Daoy (cell line): ENCODE results near the gene ARHGAP42. TPM values are rescaled to one million over a fixed set of nuclear protein-coding genes. Genes with fewer than 3 reads are reported as not detected.

ENCODE experiments used
- DNase-seq: peaks from one replicate; pipeline ENCODE4 v3.0.0-alpha.2; 2015; ENCODE audit warnings: low read depth
- total RNA-seq: library from RNA; depleted of rRNA; stranded (reverse); fragments of >200 nt; shearing (Covaris generic); gene quantifications from 2 replicates; pipeline ENCODE4 v1.2.3, GENCODE V29; 2014

The ARHGAP42 gene
- total RNA-seq, 1 experiment from 2014 or later, result 6.7 TPM

DNA sequence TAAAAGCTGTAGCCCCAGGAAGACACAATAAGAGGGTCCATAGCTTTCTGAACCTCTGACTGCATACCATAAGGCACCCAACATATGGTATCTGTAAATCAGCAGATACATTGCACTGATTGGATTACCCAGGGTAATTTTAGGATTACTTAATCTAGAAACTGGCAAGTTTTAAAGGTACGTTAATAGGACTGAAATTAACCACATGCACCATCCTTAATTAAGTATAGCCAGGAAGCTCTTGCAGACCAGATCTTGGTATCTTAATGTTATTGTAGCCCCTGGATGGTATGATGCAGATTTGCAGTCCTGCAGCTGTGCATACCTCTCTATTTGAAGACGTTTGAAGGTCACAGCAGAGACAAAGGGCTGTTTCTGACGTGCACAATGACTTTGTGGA, 72.8 kb downstream of the ARHGAP42 start:
- DNase-seq, result no peak

DNA sequence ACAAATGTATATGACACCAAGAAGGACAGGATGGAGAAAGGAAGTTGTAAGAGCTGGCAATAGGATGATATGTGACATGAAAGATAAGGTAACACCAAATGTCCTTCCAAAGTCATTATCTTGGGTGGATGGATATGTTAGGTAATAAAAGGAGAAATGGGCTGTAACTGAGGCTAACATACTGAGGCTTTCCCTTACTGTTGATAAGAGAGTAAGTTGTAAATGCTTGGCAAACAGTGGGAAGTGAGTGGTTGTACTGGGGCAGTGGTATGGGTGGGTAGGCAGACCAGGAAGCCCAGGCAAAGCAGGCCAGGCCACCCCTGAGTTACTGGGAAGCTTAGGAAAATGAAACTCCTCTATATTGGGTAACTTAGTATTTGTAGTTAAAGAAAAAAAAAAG, 73.7 kb downstream of the ARHGAP42 start:
- DNase-seq, result no peak

DNA sequence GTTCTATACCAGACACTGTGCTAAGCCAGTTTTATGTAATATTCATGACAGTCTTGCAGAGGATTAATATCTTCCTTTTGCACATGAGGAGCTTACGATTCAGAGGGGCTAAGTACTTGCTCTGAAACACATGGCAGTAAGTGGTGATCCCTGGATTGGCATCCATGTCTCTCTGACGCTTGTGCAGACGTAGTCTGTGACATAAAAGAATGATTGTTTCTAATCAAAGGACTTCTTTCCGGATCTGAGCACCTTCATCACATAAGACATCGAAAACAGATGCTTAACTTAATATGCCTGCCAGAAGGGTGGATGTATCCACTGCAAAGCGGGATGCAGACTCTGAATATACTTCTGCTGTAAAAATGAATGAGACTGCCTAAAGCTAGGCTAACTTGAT, 74.8 kb downstream of the ARHGAP42 start:
- DNase-seq, result no peak

DNA sequence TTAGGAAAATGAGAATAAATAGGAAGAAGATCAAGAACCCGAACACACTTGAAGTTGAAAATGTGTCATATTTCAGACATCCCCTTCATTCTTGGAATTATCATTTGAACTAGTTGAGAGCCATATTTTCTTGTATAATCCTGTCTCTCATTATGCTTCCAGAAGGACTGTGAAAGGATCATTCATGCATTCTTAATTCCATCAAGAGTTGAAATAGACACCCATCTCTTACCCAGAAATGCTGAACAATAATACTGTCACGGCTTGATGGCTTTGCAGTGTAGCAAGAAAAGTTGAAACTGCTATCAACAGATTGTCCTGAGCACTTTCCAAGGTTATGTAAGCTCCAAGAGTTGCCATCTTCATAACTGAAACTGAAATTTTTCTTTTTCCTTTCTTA, 79.7 kb downstream of the ARHGAP42 start:
- DNase-seq, result no peak

DNA sequence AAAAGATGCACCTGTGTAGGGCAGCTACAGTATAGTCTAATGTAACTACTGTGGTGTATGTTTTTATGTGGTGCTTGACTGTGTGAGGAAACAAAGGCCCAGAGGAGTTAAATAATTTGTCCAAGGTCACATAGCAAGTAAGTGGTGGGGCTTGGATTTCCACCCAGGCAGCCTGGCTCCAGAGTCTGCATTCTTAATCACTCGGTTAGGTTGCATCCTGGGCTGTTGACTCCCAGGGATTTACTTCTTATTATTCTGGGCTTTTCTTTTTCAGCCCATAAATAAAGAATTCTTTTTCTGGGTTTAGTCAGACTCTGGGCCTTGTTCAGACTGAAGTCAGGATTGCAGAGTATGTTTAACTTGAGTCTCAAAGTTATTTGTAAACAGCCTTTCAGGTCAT, 82.1 kb downstream of the ARHGAP42 start:
- DNase-seq, result no peak

DNA sequence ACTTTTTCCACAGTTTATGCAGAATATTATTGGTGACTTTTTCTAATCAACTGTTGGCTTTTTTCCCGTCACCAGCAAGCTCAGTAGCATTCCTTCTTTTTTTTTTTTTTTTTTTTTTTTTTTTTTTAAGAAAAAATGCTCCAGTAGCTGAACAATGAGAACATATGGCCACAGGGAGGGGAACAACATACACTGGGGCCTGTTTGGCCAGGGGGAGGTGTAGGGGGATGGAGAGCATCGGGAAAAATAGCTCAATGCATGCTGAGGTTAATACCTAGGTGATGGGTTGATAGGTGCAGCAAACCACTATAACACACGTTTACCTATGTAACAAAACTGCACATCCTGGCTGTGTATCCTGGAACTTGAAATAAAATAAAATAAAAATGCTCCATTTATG, 82.5 kb downstream of the ARHGAP42 start:
- DNase-seq, result no peak

DNA sequence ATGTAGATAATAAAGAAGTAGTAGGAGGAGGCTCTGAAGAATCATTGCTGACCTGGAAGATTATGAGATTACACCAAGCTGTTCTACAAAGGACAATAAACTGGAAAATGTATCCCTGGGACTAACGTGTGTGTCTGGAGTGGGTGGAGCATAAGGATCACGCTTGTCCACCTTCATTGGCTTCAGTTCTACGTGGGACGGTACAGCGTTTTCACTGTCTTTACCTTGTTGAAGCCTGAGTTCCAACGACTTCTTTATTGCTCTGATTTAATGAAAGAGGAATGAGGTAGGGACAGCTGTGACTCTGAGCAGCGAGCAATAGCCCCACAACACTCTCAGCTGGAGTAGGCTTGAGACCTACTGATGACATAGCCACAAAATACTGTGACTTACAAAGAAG, 87.0 kb downstream of the ARHGAP42 start:
- no peak for DNase-seq

DNA sequence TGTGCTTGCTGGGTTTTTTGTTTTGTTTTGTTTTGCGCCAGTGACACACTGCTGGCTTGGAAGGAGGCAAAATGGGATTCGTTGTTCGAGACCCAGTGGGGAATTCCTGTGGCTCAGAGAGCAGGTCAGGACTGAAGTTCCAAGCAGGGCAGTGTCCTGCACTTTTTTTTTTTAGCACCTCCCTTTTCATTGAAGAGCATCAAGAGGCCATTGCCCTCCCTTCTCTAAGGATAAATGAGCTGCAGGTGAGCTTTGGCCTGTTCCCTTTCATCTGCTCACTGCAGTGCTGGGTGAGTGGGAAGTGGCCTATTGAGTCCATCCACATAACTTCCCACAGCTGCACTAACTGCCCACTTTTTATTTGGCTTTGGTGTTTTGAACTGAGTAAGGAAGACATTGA, 87.8 kb downstream of the ARHGAP42 start:
- DNase-seq, result peak; percentile 7

DNA sequence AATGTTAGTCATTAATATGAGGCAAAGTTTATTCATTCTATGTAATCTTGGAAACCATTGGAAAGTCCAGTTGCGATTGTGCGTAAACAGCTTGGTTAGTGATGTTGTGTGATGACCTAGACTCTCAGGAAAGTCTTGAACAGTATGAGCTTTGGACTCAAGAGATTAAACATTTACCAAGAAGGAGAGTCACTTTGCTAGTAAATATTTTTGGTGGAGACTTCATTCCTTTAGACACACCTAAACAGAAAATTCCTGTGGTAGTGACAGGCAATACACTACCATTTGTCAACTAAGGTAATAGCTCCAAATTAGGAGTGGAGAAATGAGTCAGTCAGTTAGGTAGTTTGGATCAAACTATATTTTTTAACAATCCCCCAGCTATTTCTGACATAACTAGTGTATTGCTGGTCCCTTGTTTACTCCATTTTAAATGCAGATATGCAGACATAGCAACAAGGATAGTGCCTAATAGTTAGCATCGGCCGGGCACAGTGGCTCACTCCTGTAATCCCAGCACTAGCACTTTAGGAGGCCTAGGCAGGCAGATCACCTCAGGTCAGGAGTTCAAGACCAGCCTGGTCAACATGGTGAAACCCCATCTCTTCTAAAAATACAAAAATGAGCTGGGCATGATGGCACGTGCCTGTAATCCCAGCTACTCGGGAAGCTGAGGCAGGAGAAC, 89.3 kb downstream of the ARHGAP42 start:
- DNase-seq, result peak; percentile 43

DNA sequence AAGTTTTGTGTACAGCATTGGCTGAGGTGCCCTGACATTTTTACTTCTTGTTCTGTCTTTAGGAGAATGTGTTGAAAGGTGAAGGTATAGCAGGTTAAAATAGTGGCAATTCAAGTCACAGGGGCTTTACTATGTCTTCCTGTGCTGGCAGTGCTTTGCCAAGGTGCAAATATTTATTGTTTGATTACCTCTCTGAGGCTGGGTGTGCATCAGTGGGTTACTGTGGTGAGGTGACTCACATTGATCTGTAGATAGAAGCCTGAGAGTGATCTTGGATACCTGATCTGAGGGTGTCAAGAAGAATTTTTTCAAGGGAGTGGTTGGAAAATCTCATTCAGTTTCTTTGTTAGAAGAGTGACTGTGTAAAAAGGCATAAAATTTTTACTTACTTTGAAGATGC, 90.0 kb downstream of the ARHGAP42 start:
- DNase-seq, result peak; percentile 46

DNA sequence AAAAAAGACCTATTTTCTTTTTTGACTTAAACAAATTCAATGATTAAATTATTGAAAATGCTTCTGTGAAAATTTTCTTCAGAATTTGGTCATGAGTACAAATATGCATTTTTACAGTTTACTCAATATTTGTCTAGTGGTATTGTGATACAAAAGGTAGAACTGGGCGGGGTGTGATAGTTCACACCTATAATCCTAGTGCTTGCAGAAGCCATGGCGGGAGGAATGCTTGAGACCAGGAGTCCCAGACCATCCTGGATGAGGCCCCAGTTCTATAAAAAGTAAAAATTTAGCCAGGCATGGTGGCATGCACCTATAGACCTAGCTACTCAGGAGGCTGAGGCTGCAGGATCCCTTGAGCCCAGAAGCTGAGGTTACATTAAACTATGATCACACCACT, 90.6 kb downstream of the ARHGAP42 start:
- DNase-seq, result no peak

DNA sequence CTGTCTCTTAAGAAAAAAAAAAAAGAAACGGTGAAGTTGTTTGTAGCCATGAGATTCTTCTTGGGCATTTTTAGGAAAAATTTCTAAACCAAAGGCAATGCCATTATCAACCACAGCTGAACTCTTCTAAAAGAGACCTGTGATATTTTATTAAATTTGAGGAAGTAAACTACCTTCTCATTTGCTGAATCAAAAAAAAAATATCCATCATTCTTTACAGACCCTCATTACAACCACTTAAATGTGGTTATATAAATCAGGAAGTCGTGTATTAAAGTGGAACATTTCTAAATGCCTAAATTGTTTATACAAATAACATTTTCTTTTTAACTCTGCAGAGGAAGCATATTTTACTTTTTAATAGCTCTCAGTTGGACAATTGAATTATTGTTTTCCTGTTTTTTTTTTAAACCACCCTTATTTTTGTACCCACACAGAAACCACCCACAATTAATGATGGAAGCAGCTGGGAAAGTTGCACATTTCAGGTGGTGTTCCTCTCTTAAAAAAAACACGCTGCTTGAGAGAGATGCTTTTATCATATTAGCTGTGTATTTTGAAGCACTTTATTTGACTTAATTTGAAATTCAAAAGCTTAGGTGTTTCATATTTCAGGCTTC, 91.2 kb downstream of the ARHGAP42 start:
- DNase-seq, result no peak

DNA sequence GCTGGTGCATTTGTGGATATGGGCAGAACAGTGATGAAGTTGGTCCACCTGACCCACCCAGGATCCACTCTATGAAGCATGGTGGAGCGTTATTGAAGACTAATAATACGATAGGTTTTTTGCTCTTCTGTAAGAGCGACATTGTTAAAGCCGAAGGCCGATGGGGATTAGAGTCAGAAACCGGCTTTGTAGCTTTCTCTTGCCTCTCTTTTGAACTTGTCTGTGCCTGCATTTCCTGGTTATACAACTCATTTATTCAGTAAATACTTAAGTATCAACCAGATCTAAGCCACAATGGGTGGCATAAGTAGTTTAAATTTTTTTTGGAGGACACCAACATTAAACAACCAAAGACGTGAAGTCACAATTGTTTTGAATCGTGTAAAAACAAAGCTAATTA, 93.4 kb downstream of the ARHGAP42 start:
- DNase-seq, result no peak

DNA sequence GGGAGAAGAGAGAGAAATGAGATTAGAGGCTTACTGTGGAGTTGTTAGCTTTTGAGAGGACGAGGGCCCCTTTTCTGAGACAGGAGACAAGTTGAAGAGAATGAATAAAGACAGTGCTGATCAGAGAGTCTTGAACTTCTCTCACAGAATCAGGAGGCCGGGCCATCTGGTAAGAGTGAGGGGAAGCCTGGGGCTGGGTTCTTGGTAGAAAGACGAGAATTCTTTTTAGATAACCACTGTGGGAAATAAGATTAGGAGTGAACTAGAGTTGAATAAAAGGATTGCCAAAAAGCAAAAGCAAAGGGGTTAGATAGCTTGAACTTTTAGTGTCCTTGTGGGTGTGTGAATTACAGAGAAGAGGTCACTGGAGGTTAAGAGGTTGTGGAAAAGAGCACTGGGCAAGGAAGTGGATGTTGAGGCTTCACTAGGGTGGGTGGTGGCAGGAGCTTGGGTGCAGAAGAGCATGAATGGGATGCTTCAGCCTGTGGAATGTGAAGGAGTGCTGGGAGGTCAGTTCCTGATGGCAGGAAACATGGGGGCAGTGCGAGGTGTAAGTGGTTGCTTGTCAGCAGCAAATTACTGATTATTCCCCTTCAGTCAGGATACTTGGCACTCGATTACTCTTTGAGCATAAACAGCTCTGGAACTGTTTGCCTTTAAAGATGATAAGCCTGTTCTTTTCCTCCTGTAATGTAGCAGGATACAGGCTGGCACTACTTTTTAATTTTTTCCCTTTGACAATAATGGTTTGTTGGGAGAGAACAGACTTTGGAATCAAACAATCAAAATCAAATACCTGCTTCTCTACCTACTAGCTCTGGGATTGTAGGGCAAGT, 98.3 kb downstream of the ARHGAP42 start:
- no peak for DNase-seq

DNA sequence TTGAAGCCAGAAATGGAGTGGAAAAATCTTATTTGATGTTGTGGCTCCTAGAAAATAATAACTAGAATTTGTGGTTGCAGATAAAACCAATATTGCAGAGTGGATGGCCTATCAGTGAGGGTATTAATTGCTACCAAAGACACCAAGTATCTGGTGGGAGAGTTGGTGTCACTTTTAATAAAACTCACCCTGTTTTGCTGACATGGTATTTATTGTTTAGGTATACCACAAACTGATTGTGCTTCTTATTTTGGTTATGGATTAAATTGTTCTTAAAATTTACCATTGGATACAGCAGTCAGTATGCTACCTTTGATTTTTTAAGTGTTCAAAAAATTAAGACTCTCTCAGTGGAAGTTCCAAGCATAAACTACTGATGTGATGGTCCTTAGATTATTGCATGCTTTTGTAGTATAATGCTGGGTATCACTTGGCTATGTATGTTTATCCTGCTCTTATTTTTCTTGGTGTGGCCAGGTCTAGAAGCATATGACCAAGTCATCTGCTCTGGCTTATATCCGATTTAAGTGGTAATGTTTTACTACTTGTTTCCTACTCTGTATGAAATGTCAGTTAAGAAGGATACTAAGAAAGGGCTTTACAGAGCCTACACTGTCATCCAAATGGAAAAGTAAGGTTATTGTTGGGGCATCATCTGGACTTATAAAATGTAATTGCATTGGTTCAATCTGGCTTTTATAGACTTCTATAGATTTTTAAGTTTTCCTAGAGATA, 101.6 kb downstream of the ARHGAP42 start:
- DNase-seq, result no peak

DNA sequence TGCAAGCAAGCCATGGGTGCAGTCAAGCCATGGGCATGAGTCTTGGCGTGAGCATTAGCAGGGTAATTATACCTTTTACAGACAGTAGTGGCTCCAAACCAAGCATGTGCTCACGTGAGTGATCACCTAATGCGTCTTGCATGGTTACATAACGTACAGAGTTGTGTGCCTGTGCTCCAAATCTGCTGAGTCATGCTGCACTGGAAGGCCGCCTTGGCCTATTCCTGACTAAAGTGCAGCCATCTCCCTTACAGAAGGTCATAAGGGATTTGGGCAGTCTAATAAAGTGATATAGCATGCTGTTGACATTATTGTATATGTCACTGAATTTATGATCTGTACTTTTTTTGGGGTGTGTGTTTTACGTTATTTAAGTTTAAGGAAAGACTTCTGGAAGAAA, 102.4 kb downstream of the ARHGAP42 start:
- DNase-seq, result peak; percentile 4

DNA sequence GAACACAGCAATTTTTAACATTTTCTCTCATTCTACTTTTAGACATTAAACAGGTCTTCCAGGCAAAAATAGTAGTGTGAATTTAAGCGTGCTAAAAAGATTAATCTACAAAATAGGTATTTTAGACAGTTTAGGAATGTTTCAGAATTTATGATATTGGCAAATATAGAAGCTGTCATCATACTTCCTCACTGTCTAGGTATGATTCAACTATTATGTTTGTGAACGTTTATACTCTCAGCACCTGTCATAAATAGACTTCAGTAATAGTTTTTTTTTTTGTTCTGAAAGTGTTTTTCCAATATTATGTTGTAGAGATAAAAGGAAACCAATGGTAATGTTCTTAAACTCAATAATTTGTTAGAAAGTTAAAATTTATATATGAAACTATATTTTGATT, 103.0 kb downstream of the ARHGAP42 start:
- no peak for DNase-seq

DNA sequence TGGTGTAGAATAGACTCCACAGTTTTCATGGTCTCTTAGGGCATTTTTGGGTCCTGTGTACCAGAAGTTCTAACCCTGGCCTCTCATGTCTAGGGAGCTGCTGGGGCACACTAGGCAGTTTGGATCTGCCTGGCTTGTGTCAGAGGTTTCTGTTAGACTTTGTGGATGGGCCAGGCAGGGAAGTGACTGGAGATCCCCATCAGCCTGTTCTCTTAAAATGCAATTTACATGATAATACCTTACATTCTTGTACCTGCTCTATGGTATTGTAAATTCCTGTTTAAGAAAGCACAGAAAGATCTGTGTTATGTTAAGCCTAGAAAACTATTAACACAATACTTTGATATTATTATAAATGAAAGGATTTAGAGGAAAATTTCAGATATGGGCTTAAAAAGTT, 104.0 kb downstream of the ARHGAP42 start:
- no peak for DNase-seq

DNA sequence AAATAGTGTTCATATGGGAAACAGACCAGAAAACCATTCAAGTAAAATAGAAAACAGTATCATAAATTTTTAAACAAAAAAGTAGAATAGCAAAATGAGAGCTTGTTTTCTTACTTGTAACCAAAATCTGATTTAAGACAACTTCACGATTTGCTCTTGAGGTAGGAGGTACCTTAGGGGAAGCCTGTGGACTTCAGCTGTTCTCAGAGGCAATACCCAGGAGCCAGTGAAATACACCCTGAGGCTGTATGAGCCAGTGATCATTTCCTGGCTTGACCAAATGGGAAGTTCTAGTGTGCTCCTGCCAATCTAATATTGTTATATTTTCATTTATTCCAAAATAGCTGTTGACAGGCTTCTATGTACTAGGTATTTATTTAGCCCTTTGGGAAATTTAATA, 104.8 kb downstream of the ARHGAP42 start:
- peak; percentile 44 for DNase-seq

DNA sequence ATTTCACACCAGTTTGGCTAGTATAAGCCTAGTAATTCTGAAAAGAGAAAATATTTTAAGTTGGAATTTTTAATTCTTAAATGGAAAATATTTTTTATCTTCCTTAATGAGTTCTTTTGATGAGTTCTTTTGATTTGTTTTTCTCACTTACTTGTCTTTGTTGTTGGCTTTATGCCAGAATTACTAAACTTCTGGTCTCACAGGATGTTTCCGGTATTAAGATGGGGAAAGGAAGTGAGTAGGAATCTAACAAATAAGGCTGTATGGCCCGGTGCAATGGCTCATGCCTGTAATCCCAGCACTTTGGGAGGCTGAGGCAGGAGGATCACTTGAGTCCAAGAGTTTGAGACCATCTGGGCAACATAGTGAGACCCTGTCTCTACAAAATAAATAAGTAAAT, 106.4 kb downstream of the ARHGAP42 start:
- DNase-seq, result no peak

DNA sequence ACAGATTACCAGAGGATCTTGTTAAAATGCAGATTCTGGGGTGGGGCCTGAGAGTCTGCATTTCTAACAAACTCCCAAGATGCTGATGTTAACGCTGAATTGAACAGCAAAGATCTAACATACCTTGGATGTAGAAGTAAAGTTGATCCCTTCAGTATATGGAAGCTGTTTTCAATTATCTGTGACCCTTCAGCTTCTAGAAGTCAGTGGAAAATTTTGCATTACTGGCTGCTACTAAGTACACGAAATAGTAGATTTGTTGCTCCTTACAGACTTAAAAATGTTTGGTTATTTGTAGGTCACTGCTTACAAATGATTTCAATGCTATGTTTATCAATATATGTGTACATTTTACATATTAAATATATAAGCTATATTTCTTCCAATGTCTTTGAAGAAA, 107.4 kb downstream of the ARHGAP42 start:
- no peak for DNase-seq

DNA sequence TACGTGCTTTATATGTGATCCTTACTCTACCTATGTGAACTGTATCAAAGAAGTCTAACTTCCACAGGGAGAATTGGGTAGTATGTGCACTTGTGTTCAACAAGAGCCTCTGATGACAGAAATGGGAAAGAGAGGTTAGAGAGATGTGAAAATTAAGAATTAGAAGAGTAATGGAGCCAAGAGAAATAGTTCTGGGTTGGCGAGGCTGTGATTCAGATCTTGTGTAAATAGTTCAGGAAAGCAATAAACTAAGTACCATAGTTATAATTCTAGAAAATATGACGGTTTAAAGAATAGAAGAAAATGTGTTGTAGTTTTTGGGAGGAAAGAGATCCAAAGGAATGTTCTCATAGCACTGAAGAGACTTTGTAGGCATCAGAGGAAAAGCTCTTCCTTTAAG, 112.4 kb downstream of the ARHGAP42 start:
- no peak for DNase-seq
